ENCODE data around the gene RAB3A.

Gene RAB3A

DNA sequence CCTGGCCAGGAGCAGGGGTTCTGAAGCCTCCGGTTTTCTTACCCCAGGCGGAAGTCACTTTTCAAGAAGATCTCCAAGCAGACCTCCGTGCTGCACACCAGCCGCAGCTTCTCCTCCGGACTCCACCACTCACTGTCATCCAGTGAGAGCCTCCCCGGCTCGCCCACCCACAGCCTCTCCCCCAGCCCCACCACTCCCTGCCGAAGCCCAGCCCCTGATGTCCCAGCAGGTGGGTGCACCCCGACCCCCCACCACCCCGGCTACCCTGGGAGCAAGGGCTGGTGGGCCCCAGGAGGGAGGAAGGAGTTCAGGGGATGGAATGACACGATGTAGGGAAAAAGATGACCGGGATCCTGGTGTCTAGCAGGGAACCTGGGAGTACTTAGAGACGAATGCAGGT lies 56.4 kb downstream of the RAB3A start:
- DNase-seq (ENCODE audit: low read depth) = no peak

Measured in stromal cell of bone marrow (primary cell).